Osteocyte (in vitro differentiated cells): Measurements from ENCODE around the gene WFDC6. TPM values are rescaled to one million over a fixed set of nuclear protein-coding genes. Genes with fewer than 3 reads are reported as not detected.

Experiments used
- DNase-seq: peaks from one replicate; pipeline ENCODE4 v3.0.0; 2021; ENCODE audit warnings: mixed read lengths; ENCODE audit not compliant: unreplicated experiment; ENCODE audit errors: extremely low spot score
- H3K27ac Mint-ChIP-seq: one replicate; pipeline ENCODE4 v1.8.0; 2021; ENCODE audit warnings: mild to moderate bottlenecking, mixed read lengths; ENCODE audit not compliant: unreplicated experiment
- H3K27me3 Mint-ChIP-seq: one replicate; pipeline ENCODE4 v1.8.0; 2021; ENCODE audit warnings: mixed read lengths; ENCODE audit not compliant: unreplicated experiment
- H3K36me3 Mint-ChIP-seq: one replicate; pipeline ENCODE4 v1.8.0; 2021; ENCODE audit warnings: mixed read lengths; ENCODE audit not compliant: unreplicated experiment
- H3K4me1 Mint-ChIP-seq: one replicate; pipeline ENCODE4 v1.8.0; 2021; ENCODE audit warnings: mixed read lengths; ENCODE audit not compliant: unreplicated experiment
- H3K4me3 Mint-ChIP-seq: one replicate; pipeline ENCODE4 v1.8.0; 2021; ENCODE audit warnings: mild to moderate bottlenecking, moderate library complexity, mixed read lengths; ENCODE audit not compliant: unreplicated experiment
- H3K9me3 Mint-ChIP-seq: one replicate; pipeline ENCODE4 v1.8.0; 2021; ENCODE audit warnings: mixed read lengths; ENCODE audit not compliant: unreplicated experiment
- total RNA-seq: library from RNA; stranded (reverse); gene quantifications from 2 replicates; pipeline ENCODE4 v1.2.1, GENCODE V29; 2021
- TF ChIP-seq, protein P1 (sequence below): fragments of 200-600 bp; sonication (generic); IDR thresholded peaks from 2 replicates; pipeline ENCODE4 v1.5.0; 2021; ENCODE audit warnings: antibody characterized with exemption, mild to moderate bottlenecking, moderate library complexity

Gene WFDC6
- total RNA-seq, 1 donor from 2014 or later, result not detected

DNA sequence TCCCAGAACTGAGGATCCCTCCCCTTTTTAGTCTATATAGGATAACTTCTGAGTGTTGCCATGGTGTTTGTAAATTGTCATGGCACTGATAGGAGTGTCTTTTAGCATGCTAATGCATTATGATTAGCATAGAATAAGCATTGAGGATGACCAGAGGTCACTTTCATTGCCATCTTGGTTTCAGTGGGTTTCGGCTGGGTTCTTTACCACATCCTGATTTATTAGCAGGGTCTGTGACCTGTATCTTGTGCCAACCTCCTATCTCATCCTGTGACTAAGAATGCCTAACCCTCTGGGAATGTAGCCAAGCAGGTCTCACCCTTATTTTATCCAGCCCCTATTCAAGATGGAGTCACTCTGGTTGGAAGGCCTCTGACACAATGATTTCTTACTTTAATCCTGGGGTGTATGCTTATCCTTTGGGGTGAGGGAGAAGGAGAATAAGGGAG, 50.2 kb downstream of the WFDC6 start:
- H3K9me3 Mint-ChIP-seq, result no peaks in the 10 kb centered on the region
- no peak overlapping the region for H3K4me3 Mint-ChIP-seq
- H3K36me3 Mint-ChIP-seq, result no peaks in the 10 kb centered on the region
- peaks cover 9% of the 10 kb centered on the region for H3K27me3 Mint-ChIP-seq
- H3K27ac Mint-ChIP-seq, result no peak overlapping the region
- no peaks in the 10 kb centered on the region for H3K4me1 Mint-ChIP-seq
- DNase-seq, result no peak
- TF ChIP-seq, protein P1, sequence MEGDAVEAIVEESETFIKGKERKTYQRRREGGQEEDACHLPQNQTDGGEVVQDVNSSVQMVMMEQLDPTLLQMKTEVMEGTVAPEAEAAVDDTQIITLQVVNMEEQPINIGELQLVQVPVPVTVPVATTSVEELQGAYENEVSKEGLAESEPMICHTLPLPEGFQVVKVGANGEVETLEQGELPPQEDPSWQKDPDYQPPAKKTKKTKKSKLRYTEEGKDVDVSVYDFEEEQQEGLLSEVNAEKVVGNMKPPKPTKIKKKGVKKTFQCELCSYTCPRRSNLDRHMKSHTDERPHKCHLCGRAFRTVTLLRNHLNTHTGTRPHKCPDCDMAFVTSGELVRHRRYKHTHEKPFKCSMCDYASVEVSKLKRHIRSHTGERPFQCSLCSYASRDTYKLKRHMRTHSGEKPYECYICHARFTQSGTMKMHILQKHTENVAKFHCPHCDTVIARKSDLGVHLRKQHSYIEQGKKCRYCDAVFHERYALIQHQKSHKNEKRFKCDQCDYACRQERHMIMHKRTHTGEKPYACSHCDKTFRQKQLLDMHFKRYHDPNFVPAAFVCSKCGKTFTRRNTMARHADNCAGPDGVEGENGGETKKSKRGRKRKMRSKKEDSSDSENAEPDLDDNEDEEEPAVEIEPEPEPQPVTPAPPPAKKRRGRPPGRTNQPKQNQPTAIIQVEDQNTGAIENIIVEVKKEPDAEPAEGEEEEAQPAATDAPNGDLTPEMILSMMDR, result no peak

GRCh38 chr20:45487231-45487635, 52.0 kb downstream of the WFDC6 start:
- Mint-ChIP-seq H3K27ac (no peak overlapping the region), H3K36me3 (no peaks in the 10 kb centered on the region), H3K27me3 (peaks cover 17% of the 10 kb centered on the region), H3K4me1 (no peaks in the 10 kb centered on the region), H3K9me3 (no peaks in the 10 kb centered on the region), H3K4me3 (no peak overlapping the region)
- TF ChIP-seq, protein P1, result peak; percentile 19
- DNase-seq, result no peak

- Mint-ChIP-seq H3K9me3 (no peaks in the 10 kb centered on the region), H3K36me3 (no peaks in the 10 kb centered on the region), H3K27ac (no peak overlapping the region), H3K4me1 (no peaks in the 10 kb centered on the region), H3K4me3 (no peak overlapping the region), H3K27me3 (peaks cover 25% of the 10 kb centered on the region)
- TF ChIP-seq, protein P1, result no peak
- DNase-seq, result no peak
These were observed 53.9 kb downstream of the WFDC6 start for GRCh38 chr20:45485388-45485787.

GRCh38 chr20:45484676-45485075, 54.6 kb downstream of the WFDC6 start:
- H3K4me3 Mint-ChIP-seq, result no peak overlapping the region
- TF ChIP-seq, protein P1, result no peak
- no peaks in the 10 kb centered on the region for H3K4me1 Mint-ChIP-seq
- H3K27ac Mint-ChIP-seq, result no peak overlapping the region
- no peak for DNase-seq
- peaks cover 28% of the 10 kb centered on the region for H3K27me3 Mint-ChIP-seq
- no peaks in the 10 kb centered on the region for H3K36me3 Mint-ChIP-seq
- H3K9me3 Mint-ChIP-seq, result no peaks in the 10 kb centered on the region

Other genes with a start within 250 kb of the WFDC6 start
- gene RBPJL, start 232.6 kb downstream of the WFDC6 start, total RNA-seq, result not detected in 2 replicates
- gene MATN4, start 231.2 kb downstream of the WFDC6 start, total RNA-seq, result not detected in 2 replicates
- 31.5 and 32.3 TPM in 2 replicates for gene SDC4, start 191.1 kb downstream of the WFDC6 start, total RNA-seq
- 23.7 and 23.8 TPM in 2 replicates for gene SYS1, start 176.3 kb downstream of the WFDC6 start, total RNA-seq
- not detected in 2 replicates for gene TP53TG5, start 161.2 kb downstream of the WFDC6 start, total RNA-seq
- 37.4 and 37.7 TPM in 2 replicates for gene DBNDD2, start 131.2 kb downstream of the WFDC6 start, total RNA-seq
- 137 and 140 TPM in 2 replicates for gene PIGT, start 123.3 kb downstream of the WFDC6 start, total RNA-seq
- not detected in 2 replicates for gene WFDC2, start 69.7 kb downstream of the WFDC6 start, total RNA-seq
- not detected in 2 replicates for gene SPINT3, start 23.9 kb downstream of the WFDC6 start, total RNA-seq
- not detected in 2 replicates for gene EPPIN, start 7.9 kb upstream of the WFDC6 start, total RNA-seq
- not detected in 2 replicates for gene WFDC8, start 39.8 kb upstream of the WFDC6 start, total RNA-seq
- gene WFDC10A, start 90.3 kb upstream of the WFDC6 start, total RNA-seq, result not detected in 2 replicates
- gene WFDC9, start 91.8 kb upstream of the WFDC6 start, total RNA-seq, result not detected in 2 replicates
- gene WFDC11, start 130.8 kb upstream of the WFDC6 start, total RNA-seq, result not detected in 2 replicates
- not detected in 2 replicates for gene WFDC13, start 162.6 kb upstream of the WFDC6 start, total RNA-seq
- not detected in 2 replicates for gene WFDC10B, start 165.5 kb upstream of the WFDC6 start, total RNA-seq
- gene SPINT4, start 182.9 kb upstream of the WFDC6 start, total RNA-seq, result not detected in 2 replicates